Neural cell (in vitro differentiated cells): ENCODE results near the gene TUBGCP2. TPM values are rescaled to one million over a fixed set of nuclear protein-coding genes. Genes with fewer than 3 reads are reported as not detected.

Experiments
- H2AFZ ChIP-seq: fragments of 200-600, 300-800 bp; sonication (generic), shearing (Covaris generic); 2 replicates; pipeline ENCODE4 v1.6.0; 2014; ENCODE audit warnings: low read depth, mild to moderate bottlenecking, antibody characterized with exemption, low read length, moderate library complexity
- H3F3A ChIP-seq: fragments of 200-600 bp; shearing (Covaris generic); 2 replicates; pipeline ENCODE4 v1.6.1; 2016; ENCODE audit warnings: mild to moderate bottlenecking, moderate library complexity, mixed read lengths, antibody characterized with exemption, low read length; ENCODE audit not compliant: insufficient read depth, poor library complexity, severe bottlenecking
- H3K27ac ChIP-seq: fragments of 200-600, 300-800 bp; sonication (generic), shearing (Covaris generic); 2 replicates; pipeline ENCODE4 v1.5.1; 2014; ENCODE audit warnings: mild to moderate bottlenecking, low read length, moderate library complexity
- H3K27me3 ChIP-seq: fragments of 300-800, 200-600 bp; sonication (generic), shearing (Covaris generic); 2 replicates; pipeline ENCODE4 v1.6.0; 2014; ENCODE audit warnings: mild to moderate bottlenecking, low read depth, low read length, moderate library complexity; ENCODE audit not compliant: insufficient read depth
- H3K36me3 ChIP-seq: fragments of 300-800, 200-600 bp; sonication (generic), shearing (Covaris generic); 2 replicates; pipeline ENCODE4 v1.5.1; 2014; ENCODE audit warnings: mild to moderate bottlenecking, antibody characterized with exemption, low read length, moderate library complexity; ENCODE audit not compliant: insufficient read depth
- H3K4me2 ChIP-seq: fragments of 300-800, 200-600 bp; sonication (generic), shearing (Covaris generic); 2 replicates; pipeline ENCODE4 v1.6.0; 2014; ENCODE audit warnings: mild to moderate bottlenecking, low read length
- H3K4me3 ChIP-seq: fragments of 300-800, 200-600 bp; sonication (generic), shearing (Covaris generic); 2 replicates; pipeline ENCODE4 v1.5.1; 2014; ENCODE audit warnings: mild to moderate bottlenecking, low read length, moderate library complexity
- H3K79me2 ChIP-seq: fragments of 200-600 bp; shearing (Covaris generic); replicated peaks from 2 replicates; pipeline ENCODE4 v1.6.0; 2014; ENCODE audit warnings: mild to moderate bottlenecking, low read length, moderate library complexity; ENCODE audit not compliant: insufficient read depth
- H3K9ac ChIP-seq: fragments of 300-800, 200-600 bp; sonication (generic), shearing (Covaris generic); 2 replicates; pipeline ENCODE4 v1.6.1; 2016; ENCODE audit warnings: mild to moderate bottlenecking, low read length, mixed read lengths
- H3K9me2 ChIP-seq: fragments of 200-600 bp; shearing (Covaris generic); 2 replicates; pipeline ENCODE4 v1.6.1; 2016; ENCODE audit warnings: mild to moderate bottlenecking, low read length, mixed read lengths; ENCODE audit not compliant: insufficient read depth
- H3K9me3 ChIP-seq: fragments of 200-600, 300-800 bp; sonication (generic), shearing (Covaris generic); 2 replicates; pipeline ENCODE4 v1.6.1; 2016; ENCODE audit warnings: mild to moderate bottlenecking, mixed run types, low read length, moderate library complexity, mixed read lengths
- H4K20me1 ChIP-seq: fragments of 200-600 bp; shearing (Covaris generic); 2 replicates; pipeline ENCODE4 v1.6.1; 2016; ENCODE audit warnings: mild to moderate bottlenecking, mixed run types; ENCODE audit not compliant: insufficient read depth
- EP300 ChIP-seq: fragments of 450-650 bp; conservative IDR thresholded peaks from 2 replicates; pipeline ENCODE4 v1.6.1; 2014; ENCODE audit warnings: antibody characterized with exemption, mild to moderate bottlenecking, moderate library complexity; ENCODE audit not compliant: poor library complexity, severe bottlenecking
- EZH2 ChIP-seq: fragments of 200-600, 300-800 bp; shearing (Covaris generic), sonication (generic); IDR thresholded peaks from 2 replicates; pipeline ENCODE4 v1.6.1; 2014; ENCODE audit warnings: antibody characterized with exemption, low read length, borderline replicate concordance, mild to moderate bottlenecking; ENCODE audit not compliant: insufficient read depth, poor library complexity, severe bottlenecking
- MXI1 ChIP-seq: fragments of 450-650 bp; conservative IDR thresholded peaks from 2 replicates; pipeline ENCODE4 v1.6.1; 2014; ENCODE audit warnings: antibody characterized with exemption, mild to moderate bottlenecking; ENCODE audit not compliant: poor library complexity, severe bottlenecking
- POLR2AphosphoS5 ChIP-seq: IDR thresholded peaks from 2 replicates; pipeline ENCODE4 v1.6.1; 2012
- RAD21 ChIP-seq: fragments of 450-650 bp; conservative IDR thresholded peaks from 2 replicates; pipeline ENCODE4 v1.6.1; 2014; ENCODE audit warnings: antibody characterized with exemption, mild to moderate bottlenecking, moderate library complexity
- SMC3 ChIP-seq: fragments of 450-650 bp; conservative IDR thresholded peaks from 2 replicates; pipeline ENCODE4 v1.6.1; 2014; ENCODE audit warnings: antibody characterized with exemption, mild to moderate bottlenecking, moderate library complexity; ENCODE audit not compliant: poor library complexity
- TAF1 ChIP-seq: IDR thresholded peaks from 2 replicates; pipeline ENCODE4 v1.6.1; 2012; ENCODE audit warnings: low read depth
- polyA plus RNA-seq: library from polyadenylated mRNA; depleted of rRNA; stranded (reverse); fragments of >200 nt; gene quantifications from 2 replicates; pipeline ENCODE4 v1.2.3, GENCODE V29; 2014
- TF ChIP-seq, protein P1 (sequence below): IDR thresholded peaks from 2 replicates; pipeline ENCODE4 v1.6.1; 2012; ENCODE audit warnings: borderline replicate concordance
- TF ChIP-seq, protein P2 (sequence below): fragments of 450-650 bp; IDR thresholded peaks from 2 replicates; pipeline ENCODE4 v1.5.1; 2014; ENCODE audit warnings: antibody characterized with exemption, mild to moderate bottlenecking, moderate library complexity; ENCODE audit not compliant: poor library complexity, severe bottlenecking

TUBGCP2 gene
- polyA plus RNA-seq, 1 donor from 2014 or later = 34.5 TPM

DNA sequence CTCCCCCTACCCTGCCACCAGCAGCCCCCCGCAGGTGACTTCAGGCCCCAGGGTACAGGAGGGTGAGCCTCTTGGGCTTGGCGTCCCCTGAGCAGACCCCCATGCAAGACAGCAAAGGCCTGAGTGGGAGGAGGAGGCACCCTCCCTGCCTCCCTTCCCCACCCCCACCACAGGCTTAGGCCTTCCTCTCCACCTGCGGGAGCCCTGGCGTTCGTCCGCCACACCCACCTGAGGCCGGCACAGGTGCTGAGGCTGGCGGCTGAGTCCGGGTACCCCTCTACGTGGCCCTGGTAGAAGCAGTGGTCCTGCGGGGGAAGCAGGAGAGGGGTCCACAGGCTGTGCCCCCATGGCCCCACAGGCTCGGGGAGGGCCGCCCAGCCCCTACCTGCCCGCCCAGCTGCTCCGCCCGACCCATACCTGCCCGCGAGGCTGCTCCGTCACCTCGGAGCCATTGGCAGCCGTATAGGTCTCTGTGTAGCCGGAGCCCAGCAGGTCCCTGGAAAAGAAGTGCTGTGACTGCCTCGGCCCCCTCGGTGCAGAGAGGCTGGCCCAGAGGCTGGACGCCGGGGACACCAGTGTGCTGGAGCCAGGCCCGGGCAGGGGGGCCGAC lies 35.0 kb downstream of the TUBGCP2 start:
- Histone ChIP-seq H3K27ac (no peak overlapping the region), H3K36me3 (no peaks in the 10 kb centered on the region)
- no peak for TF ChIP-seq EP300
- TF ChIP-seq, protein P1, sequence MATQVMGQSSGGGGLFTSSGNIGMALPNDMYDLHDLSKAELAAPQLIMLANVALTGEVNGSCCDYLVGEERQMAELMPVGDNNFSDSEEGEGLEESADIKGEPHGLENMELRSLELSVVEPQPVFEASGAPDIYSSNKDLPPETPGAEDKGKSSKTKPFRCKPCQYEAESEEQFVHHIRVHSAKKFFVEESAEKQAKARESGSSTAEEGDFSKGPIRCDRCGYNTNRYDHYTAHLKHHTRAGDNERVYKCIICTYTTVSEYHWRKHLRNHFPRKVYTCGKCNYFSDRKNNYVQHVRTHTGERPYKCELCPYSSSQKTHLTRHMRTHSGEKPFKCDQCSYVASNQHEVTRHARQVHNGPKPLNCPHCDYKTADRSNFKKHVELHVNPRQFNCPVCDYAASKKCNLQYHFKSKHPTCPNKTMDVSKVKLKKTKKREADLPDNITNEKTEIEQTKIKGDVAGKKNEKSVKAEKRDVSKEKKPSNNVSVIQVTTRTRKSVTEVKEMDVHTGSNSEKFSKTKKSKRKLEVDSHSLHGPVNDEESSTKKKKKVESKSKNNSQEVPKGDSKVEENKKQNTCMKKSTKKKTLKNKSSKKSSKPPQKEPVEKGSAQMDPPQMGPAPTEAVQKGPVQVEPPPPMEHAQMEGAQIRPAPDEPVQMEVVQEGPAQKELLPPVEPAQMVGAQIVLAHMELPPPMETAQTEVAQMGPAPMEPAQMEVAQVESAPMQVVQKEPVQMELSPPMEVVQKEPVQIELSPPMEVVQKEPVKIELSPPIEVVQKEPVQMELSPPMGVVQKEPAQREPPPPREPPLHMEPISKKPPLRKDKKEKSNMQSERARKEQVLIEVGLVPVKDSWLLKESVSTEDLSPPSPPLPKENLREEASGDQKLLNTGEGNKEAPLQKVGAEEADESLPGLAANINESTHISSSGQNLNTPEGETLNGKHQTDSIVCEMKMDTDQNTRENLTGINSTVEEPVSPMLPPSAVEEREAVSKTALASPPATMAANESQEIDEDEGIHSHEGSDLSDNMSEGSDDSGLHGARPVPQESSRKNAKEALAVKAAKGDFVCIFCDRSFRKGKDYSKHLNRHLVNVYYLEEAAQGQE = no peak
- no peak for TF ChIP-seq SMC3
- TF ChIP-seq EZH2 = no peak
- no peak for TF ChIP-seq POLR2AphosphoS5
- TF ChIP-seq, protein P2, sequence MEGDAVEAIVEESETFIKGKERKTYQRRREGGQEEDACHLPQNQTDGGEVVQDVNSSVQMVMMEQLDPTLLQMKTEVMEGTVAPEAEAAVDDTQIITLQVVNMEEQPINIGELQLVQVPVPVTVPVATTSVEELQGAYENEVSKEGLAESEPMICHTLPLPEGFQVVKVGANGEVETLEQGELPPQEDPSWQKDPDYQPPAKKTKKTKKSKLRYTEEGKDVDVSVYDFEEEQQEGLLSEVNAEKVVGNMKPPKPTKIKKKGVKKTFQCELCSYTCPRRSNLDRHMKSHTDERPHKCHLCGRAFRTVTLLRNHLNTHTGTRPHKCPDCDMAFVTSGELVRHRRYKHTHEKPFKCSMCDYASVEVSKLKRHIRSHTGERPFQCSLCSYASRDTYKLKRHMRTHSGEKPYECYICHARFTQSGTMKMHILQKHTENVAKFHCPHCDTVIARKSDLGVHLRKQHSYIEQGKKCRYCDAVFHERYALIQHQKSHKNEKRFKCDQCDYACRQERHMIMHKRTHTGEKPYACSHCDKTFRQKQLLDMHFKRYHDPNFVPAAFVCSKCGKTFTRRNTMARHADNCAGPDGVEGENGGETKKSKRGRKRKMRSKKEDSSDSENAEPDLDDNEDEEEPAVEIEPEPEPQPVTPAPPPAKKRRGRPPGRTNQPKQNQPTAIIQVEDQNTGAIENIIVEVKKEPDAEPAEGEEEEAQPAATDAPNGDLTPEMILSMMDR = no peak
- no peak for TF ChIP-seq MXI1
- TF ChIP-seq TAF1 = no peak
- no peak for TF ChIP-seq RAD21

DNA sequence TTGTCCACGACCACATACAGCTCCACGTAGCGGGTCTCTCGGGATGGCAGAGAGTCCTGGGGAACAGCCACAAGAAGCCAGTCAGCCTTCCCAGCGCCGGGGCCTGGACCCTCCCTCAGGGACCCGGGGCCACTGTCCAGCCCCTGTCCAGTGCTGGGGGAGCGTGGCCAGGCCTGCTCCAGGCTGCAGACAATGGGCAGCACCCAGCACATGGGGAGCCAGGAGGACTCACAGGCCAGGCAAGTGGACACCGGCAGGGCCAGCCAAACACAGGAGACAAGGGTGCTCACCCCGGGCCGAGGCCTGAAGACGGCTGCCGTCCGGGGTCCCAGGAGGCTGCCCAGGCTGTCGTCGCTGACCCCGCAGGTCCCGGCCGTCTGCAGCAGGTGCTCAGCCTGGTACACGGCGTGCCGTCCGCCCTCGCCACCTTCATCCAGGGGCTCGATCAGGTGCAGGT lies 35.7 kb downstream of the TUBGCP2 start:
- no peak overlapping the region for H3K4me2 ChIP-seq
- no peak overlapping the region for H2AFZ ChIP-seq
- no peaks in the 10 kb centered on the region for H3K79me2 ChIP-seq
- H3K27ac ChIP-seq = no peak overlapping the region
- no peak overlapping the region for H3K4me3 ChIP-seq
- H3K9me3 ChIP-seq = no peaks in the 10 kb centered on the region
- no peaks in the 10 kb centered on the region for H3K9me2 ChIP-seq
- no peaks in the 10 kb centered on the region for H3K36me3 ChIP-seq
- no peaks in the 10 kb centered on the region for H4K20me1 ChIP-seq
- TF ChIP-seq, protein P2 = no peak
- TF ChIP-seq, protein P1 = no peak
- TF ChIP-seq MXI1 = no peak
- TF ChIP-seq EP300 = no peak
- no peak for TF ChIP-seq RAD21
- no peak for TF ChIP-seq SMC3
- no peak for TF ChIP-seq TAF1
- peaks cover 10% of the 10 kb centered on the region for H3K27me3 ChIP-seq
- no peaks in the 10 kb centered on the region for H3F3A ChIP-seq
- H3K9ac ChIP-seq = no peak overlapping the region

More for the DNA sequence above, 35.0 kb downstream of the TUBGCP2 start:
- no peak overlapping the region for H3K4me2 ChIP-seq
- H3K9ac ChIP-seq = no peak overlapping the region
- H3F3A ChIP-seq = no peaks in the 10 kb centered on the region
- H2AFZ ChIP-seq = no peak overlapping the region
- peaks cover 10% of the 10 kb centered on the region for H3K27me3 ChIP-seq
- H3K79me2 ChIP-seq = no peaks in the 10 kb centered on the region
- H3K9me3 ChIP-seq = no peaks in the 10 kb centered on the region
- no peaks in the 10 kb centered on the region for H3K9me2 ChIP-seq
- no peaks in the 10 kb centered on the region for H4K20me1 ChIP-seq
- H3K4me3 ChIP-seq = no peak overlapping the region
